HepG2 (cell line): ENCODE measurements around the gene KDM2B. TPM values are rescaled to one million over a fixed set of nuclear protein-coding genes. Genes with fewer than 3 reads are reported as not detected.

Experiments used
- ATF5 ChIP-seq: sonication (generic); formaldehyde crosslinking; IDR thresholded peaks from 2 replicates; pipeline ENCODE4 v1.4.0; 2020; ENCODE audit warnings: mild to moderate bottlenecking, low read depth, missing genetic modification reagents
- DMAP1 ChIP-seq: IDR thresholded peaks from 2 replicates; pipeline ENCODE4 v1.6.1; 2016
- FIP1L1 ChIP-seq: fragments of 200-400 bp; formaldehyde crosslinking; IDR thresholded peaks from 2 replicates; pipeline ENCODE4 v1.6.1; 2018; ENCODE audit warnings: low read depth, mild to moderate bottlenecking, low read length, moderate library complexity, borderline replicate concordance; ENCODE audit not compliant: insufficient read depth
- GATAD2A ChIP-seq: IDR thresholded peaks from 2 replicates; pipeline ENCODE4 v1.6.1; 2016
- GLI4 ChIP-seq: sonication (generic); formaldehyde crosslinking; IDR thresholded peaks from 2 replicates; pipeline ENCODE4 v1.5.1; 2020; ENCODE audit warnings: missing genetic modification reagents, mild to moderate bottlenecking, moderate library complexity, borderline replicate concordance
- HOMEZ ChIP-seq: IDR thresholded peaks from 2 replicates; pipeline ENCODE4 v1.6.1; 2016; ENCODE audit warnings: low read depth
- ISL2 ChIP-seq: sonication (generic); formaldehyde crosslinking; IDR thresholded peaks from 2 replicates; pipeline ENCODE4 v1.5.0; 2020; ENCODE audit warnings: missing genetic modification reagents
- KMT2A ChIP-seq: sonication (generic); formaldehyde crosslinking; IDR thresholded peaks from 2 replicates; pipeline ENCODE4 v1.4.0; 2020; ENCODE audit warnings: missing genetic modification reagents
- MIER3 ChIP-seq: IDR thresholded peaks from 2 replicates; pipeline ENCODE4 v1.6.1; 2016; ENCODE audit warnings: missing compliant biosample characterization, borderline replicate concordance
- NR2F1 ChIP-seq, 2 experiments: fragments of 450-650 bp in 1 of 2; formaldehyde crosslinking in 1 of 2; IDR thresholded peaks; 2 replicates each; pipeline versions ENCODE4 v1.5.0 to v1.6.1; 2016 to 2020; ENCODE audit warnings: mild to moderate bottlenecking in 1 of 2, missing compliant biosample characterization in 1 of 2, missing genetic modification reagents in 1 of 2, moderate library complexity in 1 of 2
- PAX8 ChIP-seq: sonication (generic); formaldehyde crosslinking; IDR thresholded peaks from 2 replicates; pipeline ENCODE4 v1.8.0; 2022; ENCODE audit warnings: mild to moderate bottlenecking, missing genetic modification reagents, borderline replicate concordance
- PHF5A ChIP-seq: IDR thresholded peaks from one replicate; pipeline ENCODE4 v1.6.1; 2018; ENCODE audit warnings: low read depth, missing genetic modification reagents; ENCODE audit not compliant: unreplicated experiment
- PRMT3 ChIP-seq: sonication (generic); formaldehyde crosslinking; IDR thresholded peaks from 2 replicates; pipeline ENCODE4 v1.8.1; 2022; ENCODE audit warnings: low read depth, mild to moderate bottlenecking, moderate library complexity, missing genetic modification reagents, borderline replicate concordance
- STAT6 ChIP-seq: sonication (generic); formaldehyde crosslinking; IDR thresholded peaks from 2 replicates; pipeline ENCODE4 v1.4.0; 2020; ENCODE audit warnings: missing genetic modification reagents, mild to moderate bottlenecking, borderline replicate concordance
- SYNCRIP ChIP-seq: fragments of 200-400 bp; formaldehyde crosslinking; IDR thresholded peaks from 2 replicates; pipeline ENCODE4 v1.6.1; 2018; ENCODE audit warnings: mild to moderate bottlenecking, low read depth, low read length; ENCODE audit not compliant: insufficient read depth
- ZFP36 ChIP-seq: fragments of 150-350 bp; IDR thresholded peaks from 2 replicates; pipeline ENCODE4 v1.6.1; 2018; ENCODE audit warnings: borderline replicate concordance, low read length, low read depth; ENCODE audit not compliant: partially characterized antibody
- ZNF10 ChIP-seq: sonication (generic); formaldehyde crosslinking; IDR thresholded peaks from 2 replicates; pipeline ENCODE4 v1.4.0; 2020; ENCODE audit warnings: mild to moderate bottlenecking, low read depth, missing genetic modification reagents, borderline replicate concordance
- ZNF24 ChIP-seq: fragments of 450-650 bp; IDR thresholded peaks from 2 replicates; pipeline ENCODE4 v1.6.1; 2017; ENCODE audit warnings: antibody characterized with exemption, mild to moderate bottlenecking
- ZNF292 ChIP-seq: sonication (generic); formaldehyde crosslinking; IDR thresholded peaks from 2 replicates; pipeline ENCODE4 v1.8.1; 2022; ENCODE audit warnings: mild to moderate bottlenecking, low read depth, missing genetic modification reagents, borderline replicate concordance
- ZNF337 ChIP-seq: sonication (generic); formaldehyde crosslinking; IDR thresholded peaks from 2 replicates; pipeline ENCODE4 v1.5.1; 2020; ENCODE audit warnings: missing genetic modification reagents, low read depth, mild to moderate bottlenecking, borderline replicate concordance
- ZNF354B ChIP-seq: sonication (generic); formaldehyde crosslinking; IDR thresholded peaks from 2 replicates; pipeline ENCODE4 v1.8.0; 2022; ENCODE audit warnings: mild to moderate bottlenecking, missing genetic modification reagents
- ZNF713 ChIP-seq: sonication (generic); formaldehyde crosslinking; IDR thresholded peaks from 2 replicates; pipeline ENCODE4 v1.4.0; 2020; ENCODE audit warnings: mild to moderate bottlenecking, missing genetic modification reagents
- ZNF788 ChIP-seq: sonication (generic); formaldehyde crosslinking; IDR thresholded peaks from 2 replicates; pipeline ENCODE4 v1.5.0; 2020; ENCODE audit warnings: mild to moderate bottlenecking, missing genetic modification reagents, borderline replicate concordance
- polyA plus RNA-seq, 8 experiments: library from polyadenylated mRNA; depleted of rRNA in 3 of 8; stranded (reverse) in 7 of 8; unstranded in 1 of 8; fragments of >200 nt; fragmentation: Illumina TruSeq in 4 of 8; extraction: Trizol in 4 of 8; gene quantifications; 2 replicates each; pipeline versions ENCODE4 v1.2.1 to v1.2.3, GENCODE V29; 2011 to 2016; ENCODE audit warnings: low read depth in 4 of 8, missing spikeins in 1 of 8, mixed read lengths in 1 of 8; ENCODE audit not compliant: insufficient read depth in 1 of 8
- total RNA-seq, 5 experiments: library from RNA; depleted of rRNA; stranded (reverse); fragments of >200 nt; fragmentation: Illumina TruSeq; extraction: Trizol; gene quantifications; 2 replicates each; pipeline ENCODE4 v1.2.3, GENCODE V29; 2016; ENCODE audit warnings: low read depth in 1 of 5

KDM2B gene
- total and polyA plus RNA-seq, 2 of the 13 experiments (the other 11 are each of a cell fraction or from before 2014, with no cell fraction given), result 17.5 to 26.1 TPM

GRCh38 chr12:121490401-121491281 lies 90.2 kb downstream of the KDM2B start (continued):
- TF ChIP-seq STAT6, result peak; percentile 47; the same call in 1 of the 2 replicates
- peak; percentile 44; the same call in 1 of the 2 replicates for TF ChIP-seq ZNF788
- TF ChIP-seq ZNF354B, result no peak
- TF ChIP-seq FIP1L1, result no peak
- no peak for TF ChIP-seq HOMEZ (CRISPR knock-in tag)
- no peak for TF ChIP-seq ZNF713 (CRISPR knock-in tag)
- TF ChIP-seq ZNF337 (CRISPR knock-in tag), result no peak
- TF ChIP-seq ZFP36, result no peak
- peak; percentile 96 for TF ChIP-seq ISL2
- peak; percentile 35 for TF ChIP-seq PHF5A (CRISPR knock-in tag)
- TF ChIP-seq ZNF24, result no peak
- TF ChIP-seq ZNF292, result peak; percentile 72; the same call in 1 of the 2 replicates
- TF ChIP-seq MIER3 (CRISPR knock-in tag), result no peak
- TF ChIP-seq PAX8 (CRISPR knock-in tag), result no peak
- TF ChIP-seq NR2F1 (CRISPR knock-in tag; IDR thresholded peaks at IDR 0.05), result peak; percentile 44 to 90; a peak in 3 of 4 replicates
- no peak for TF ChIP-seq GLI4 (CRISPR knock-in tag)
- no peak for TF ChIP-seq KMT2A
- no peak for TF ChIP-seq ATF5
- no peak for TF ChIP-seq ZNF10
- peak; percentile 71 for TF ChIP-seq GATAD2A (CRISPR knock-in tag)
- no peak for TF ChIP-seq PRMT3 (CRISPR knock-in tag)
- no peak for TF ChIP-seq SYNCRIP
- TF ChIP-seq DMAP1 (CRISPR knock-in tag), result peak; percentile 25; the same call in 1 of the 2 replicates
